Fibroblast of lung (primary cell): ENCODE measurements around the gene TMC6.

ENCODE experiments used
- EZH2 ChIP-seq: IDR thresholded peaks from 2 replicates; pipeline ENCODE4 v1.5.1; 2012; ENCODE audit warnings: low read length, control low read depth, mild to moderate bottlenecking; ENCODE audit errors: missing control alignments
- TF ChIP-seq, protein P1 (sequence below), 2 donors: IDR thresholded peaks in 1 of 2; conservative IDR thresholded peaks in 1 of 2; 1 replicate in 1 of 2; 2 replicates in 1 of 2; pipeline ENCODE4 v1.5.1; 2011 to 2012; ENCODE audit warnings: low read length in 2 of 2, control low read depth in 1 of 2, inconsistent platforms in 1 of 2, low read depth in 1 of 2, mild to moderate bottlenecking in 1 of 2

DNA sequence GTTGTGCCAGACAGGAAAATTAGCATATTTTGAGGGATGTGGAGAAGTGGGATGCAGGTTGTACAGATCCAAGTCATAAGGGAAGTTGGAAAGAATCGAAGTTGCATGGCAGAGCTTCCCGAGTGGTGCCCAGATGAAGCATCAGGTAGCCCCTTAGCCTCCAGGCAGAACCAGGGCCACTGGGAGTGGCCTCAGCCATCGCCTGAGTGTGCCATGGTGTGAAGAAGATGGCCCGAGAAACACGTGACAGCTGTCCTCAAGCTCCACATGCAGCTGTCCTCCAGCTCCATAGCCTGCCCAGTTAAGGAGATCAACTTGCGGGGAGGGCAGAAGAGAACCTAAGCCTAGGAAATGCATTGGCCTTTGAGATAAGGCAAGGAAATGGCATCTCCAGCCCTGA lies 33.5 kb downstream of the TMC6 start:
- TF ChIP-seq, protein P1, sequence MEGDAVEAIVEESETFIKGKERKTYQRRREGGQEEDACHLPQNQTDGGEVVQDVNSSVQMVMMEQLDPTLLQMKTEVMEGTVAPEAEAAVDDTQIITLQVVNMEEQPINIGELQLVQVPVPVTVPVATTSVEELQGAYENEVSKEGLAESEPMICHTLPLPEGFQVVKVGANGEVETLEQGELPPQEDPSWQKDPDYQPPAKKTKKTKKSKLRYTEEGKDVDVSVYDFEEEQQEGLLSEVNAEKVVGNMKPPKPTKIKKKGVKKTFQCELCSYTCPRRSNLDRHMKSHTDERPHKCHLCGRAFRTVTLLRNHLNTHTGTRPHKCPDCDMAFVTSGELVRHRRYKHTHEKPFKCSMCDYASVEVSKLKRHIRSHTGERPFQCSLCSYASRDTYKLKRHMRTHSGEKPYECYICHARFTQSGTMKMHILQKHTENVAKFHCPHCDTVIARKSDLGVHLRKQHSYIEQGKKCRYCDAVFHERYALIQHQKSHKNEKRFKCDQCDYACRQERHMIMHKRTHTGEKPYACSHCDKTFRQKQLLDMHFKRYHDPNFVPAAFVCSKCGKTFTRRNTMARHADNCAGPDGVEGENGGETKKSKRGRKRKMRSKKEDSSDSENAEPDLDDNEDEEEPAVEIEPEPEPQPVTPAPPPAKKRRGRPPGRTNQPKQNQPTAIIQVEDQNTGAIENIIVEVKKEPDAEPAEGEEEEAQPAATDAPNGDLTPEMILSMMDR (conservative IDR thresholded peaks at IDR 0.05 in 1 of 2, IDR thresholded peaks at IDR 0.05 in 1 of 2; ENCODE audit: low read depth in 1 of 2, low read length in 2 of 2) = no peak
- no peak for TF ChIP-seq EZH2
